Measurements from ENCODE around the gene ZDHHC20.

DNA sequence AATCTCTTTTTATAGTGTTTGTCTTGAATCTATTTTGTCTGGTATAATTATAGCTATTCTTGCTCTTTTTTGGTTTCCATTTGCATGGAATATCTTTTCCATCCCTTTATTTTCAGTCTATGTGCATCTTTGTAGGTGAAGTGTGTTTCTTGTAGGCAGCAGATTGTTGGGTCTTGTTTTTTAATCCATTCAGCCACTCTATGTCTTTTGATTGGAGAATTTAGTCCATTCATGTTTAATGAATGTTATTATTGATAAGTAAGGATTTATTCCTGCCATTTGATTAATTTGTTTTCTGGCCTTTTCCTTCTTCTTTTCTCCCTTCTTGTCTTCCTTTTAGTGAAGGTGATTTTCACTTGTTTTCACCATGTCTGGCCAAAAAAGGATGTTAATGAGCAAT, 11.7 kb upstream of the ZDHHC20 start:
- TF ChIP-seq, protein P1, sequence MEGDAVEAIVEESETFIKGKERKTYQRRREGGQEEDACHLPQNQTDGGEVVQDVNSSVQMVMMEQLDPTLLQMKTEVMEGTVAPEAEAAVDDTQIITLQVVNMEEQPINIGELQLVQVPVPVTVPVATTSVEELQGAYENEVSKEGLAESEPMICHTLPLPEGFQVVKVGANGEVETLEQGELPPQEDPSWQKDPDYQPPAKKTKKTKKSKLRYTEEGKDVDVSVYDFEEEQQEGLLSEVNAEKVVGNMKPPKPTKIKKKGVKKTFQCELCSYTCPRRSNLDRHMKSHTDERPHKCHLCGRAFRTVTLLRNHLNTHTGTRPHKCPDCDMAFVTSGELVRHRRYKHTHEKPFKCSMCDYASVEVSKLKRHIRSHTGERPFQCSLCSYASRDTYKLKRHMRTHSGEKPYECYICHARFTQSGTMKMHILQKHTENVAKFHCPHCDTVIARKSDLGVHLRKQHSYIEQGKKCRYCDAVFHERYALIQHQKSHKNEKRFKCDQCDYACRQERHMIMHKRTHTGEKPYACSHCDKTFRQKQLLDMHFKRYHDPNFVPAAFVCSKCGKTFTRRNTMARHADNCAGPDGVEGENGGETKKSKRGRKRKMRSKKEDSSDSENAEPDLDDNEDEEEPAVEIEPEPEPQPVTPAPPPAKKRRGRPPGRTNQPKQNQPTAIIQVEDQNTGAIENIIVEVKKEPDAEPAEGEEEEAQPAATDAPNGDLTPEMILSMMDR (IDR thresholded peaks at IDR 0.05): no peak
- TF ChIP-seq, protein P2, sequence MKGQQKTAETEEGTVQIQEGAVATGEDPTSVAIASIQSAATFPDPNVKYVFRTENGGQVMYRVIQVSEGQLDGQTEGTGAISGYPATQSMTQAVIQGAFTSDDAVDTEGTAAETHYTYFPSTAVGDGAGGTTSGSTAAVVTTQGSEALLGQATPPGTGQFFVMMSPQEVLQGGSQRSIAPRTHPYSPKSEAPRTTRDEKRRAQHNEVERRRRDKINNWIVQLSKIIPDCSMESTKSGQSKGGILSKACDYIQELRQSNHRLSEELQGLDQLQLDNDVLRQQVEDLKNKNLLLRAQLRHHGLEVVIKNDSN (IDR thresholded peaks at IDR 0.05; ENCODE audit: borderline replicate concordance, low read depth): no peak
- TF ChIP-seq YY1 (IDR thresholded peaks at IDR 0.05; ENCODE audit: low read depth) (no peak), TCF12 (IDR thresholded peaks at IDR 0.05) (no peak)
